HCT116 (cell line): ENCODE data around the gene SORBS1. TPM values are rescaled to one million over a fixed set of nuclear protein-coding genes. Genes with fewer than 3 reads are reported as not detected.

Experiments used
- ATAC-seq: fragments of 200-7000 bp; cut with Tn5 transposase; 2 replicates; pipeline ENCODE4 v1.9.1; 2020; ENCODE audit warnings: mild to moderate bottlenecking, moderate library complexity
- BruUV-seq: library from RNA; stranded (reverse); fragments of 400-500 nt; replicated peaks from 2 replicates; lab custom pipeline; 2021; lab: Mats Ljungman, UMichigan
- CTCF ChIA-PET: fragments of 300-600 bp; sonication (Branson Sonifier 250); formaldehyde crosslinking; loops from one replicate; lab custom pipeline; 2021; ENCODE audit warnings: antibody characterized with exemption; lab: Charles Lee
- POLR2A ChIA-PET: fragments of 300-600, 350-600 bp; sonication (Branson Sonifier 250); formaldehyde crosslinking; loops from one replicate; lab custom pipeline; 2021; ENCODE audit warnings: antibody characterized with exemption; lab: Charles Lee
- RAD21 ChIA-PET, 2 experiments: fragments of 300-600 bp; sonication (Branson Sonifier 250); formaldehyde crosslinking; loops; one replicate each; lab custom pipeline; 2023; ENCODE audit warnings: low total read pairs in 2 of 2; ENCODE audit not compliant: uncharacterized antibody in 2 of 2, unreplicated experiment in 2 of 2, low non-redundant PET in 1 of 2; lab: Charles Lee
- DNase-seq: peaks from one replicate; pipeline ENCODE4 v3.0.0-alpha.2; 2010; ENCODE audit warnings: low read depth, low spot score
- H2AFZ ChIP-seq: fragments of 200-600 bp; shearing (Covaris generic), sonication (generic); 2 replicates; pipeline ENCODE4 v1.6.1; 2017; ENCODE audit warnings: low read depth, mixed run types, mixed read lengths, antibody characterized with exemption, low read length; ENCODE audit not compliant: poor library complexity, severe bottlenecking
- H3K27ac ChIP-seq: 2 replicates; pipeline ENCODE4 v1.5.1; 2012; ENCODE audit warnings: low read depth, low read length
- H3K27me3 ChIP-seq: fragments of 200-600 bp; sonication (generic); 2 replicates; pipeline ENCODE4 v1.6.1; 2016; ENCODE audit warnings: mixed run types, low read length, mixed read lengths; ENCODE audit not compliant: insufficient read depth
- H3K36me3 ChIP-seq, 2 experiments: fragments of 200-500 bp in 1 of 2; fragments of 200-600 bp in 1 of 2; sonication (Bioruptor generic) in 1 of 2; sonication (generic) in 1 of 2; 2 replicates each; pipeline versions ENCODE4 v1.5.1 to v1.6.1; 2014 to 2016; ENCODE audit warnings: low read length in 2 of 2, inconsistent platforms in 1 of 2, mixed read lengths in 1 of 2, mixed run types in 1 of 2; ENCODE audit not compliant: insufficient read depth in 2 of 2, control insufficient read depth in 1 of 2
- H3K4me1 ChIP-seq, 2 experiments: fragments of 200-600 bp in 1 of 2; sonication (generic) in 1 of 2; 2 replicates each; pipeline versions ENCODE4 v1.5.1 to v1.6.1; 2012 to 2017; ENCODE audit warnings: low read length in 2 of 2, inconsistent platforms in 1 of 2, mild to moderate bottlenecking in 1 of 2, mixed read lengths in 1 of 2, mixed run types in 1 of 2, moderate library complexity in 1 of 2; ENCODE audit not compliant: insufficient read depth in 2 of 2, control insufficient read depth in 1 of 2
- H3K4me2 ChIP-seq: fragments of 200-600 bp; sonication (generic); 2 replicates; pipeline ENCODE4 v1.6.1; 2017; ENCODE audit warnings: mixed run types, low read length, mixed read lengths
- H3K4me3 ChIP-seq, 2 experiments: fragments of 200-600 bp in 1 of 2; sonication (generic) in 1 of 2; replicated peaks in 1 of 2; 2 replicates each; pipeline ENCODE4 v1.5.1; 2011 to 2016; ENCODE audit warnings: low read length in 2 of 2, control low read depth in 1 of 2, low read depth in 1 of 2, mild to moderate bottlenecking in 1 of 2, mixed read lengths in 1 of 2, mixed run types in 1 of 2
- H3K79me2 ChIP-seq: fragments of 200-600 bp; sonication (generic); 2 replicates; pipeline ENCODE4 v1.6.1; 2017; ENCODE audit warnings: mild to moderate bottlenecking, mixed run types, low read length, moderate library complexity, mixed read lengths; ENCODE audit not compliant: insufficient read depth
- H3K9ac ChIP-seq: fragments of 200-600 bp; sonication (generic); 2 replicates; pipeline ENCODE4 v1.6.1; 2016; ENCODE audit warnings: low read length, mixed read lengths
- H3K9me2 ChIP-seq: fragments of 200-600 bp; sonication (generic), shearing (Covaris generic); 2 replicates; pipeline ENCODE4 v1.6.1; 2017; ENCODE audit warnings: mixed run types, mild to moderate bottlenecking, moderate library complexity; ENCODE audit not compliant: insufficient read depth
- H3K9me3 ChIP-seq, 2 experiments: fragments of 200-500 bp in 1 of 2; fragments of 200-600 bp in 1 of 2; sonication (Bioruptor generic) in 1 of 2; sonication (generic) in 1 of 2; 2 replicates each; pipeline ENCODE4 v1.6.1; 2014 to 2017; ENCODE audit warnings: low read length in 2 of 2, mixed read lengths in 2 of 2, inconsistent platforms in 1 of 2, low read depth in 1 of 2, mild to moderate bottlenecking in 1 of 2, mixed run types in 1 of 2, moderate library complexity in 1 of 2; ENCODE audit not compliant: control insufficient read depth in 1 of 2, insufficient read depth in 1 of 2
- H4K20me1 ChIP-seq: fragments of 200-600 bp; sonication (generic), shearing (Covaris generic); 2 replicates; pipeline ENCODE4 v1.6.1; 2017; ENCODE audit warnings: mixed run types, mild to moderate bottlenecking, moderate library complexity; ENCODE audit not compliant: insufficient read depth
- CBX3 ChIP-seq: IDR thresholded peaks from 2 replicates; pipeline ENCODE4 v1.6.1; 2012; ENCODE audit warnings: low read depth
- CTCF ChIP-seq, 3 experiments: fragments of 200-600 bp in 1 of 3; sonication (generic) in 1 of 3; IDR thresholded peaks in 2 of 3; conservative IDR thresholded peaks in 1 of 3; 2 replicates each; pipeline ENCODE4 v1.5.1; 2012 to 2017; ENCODE audit warnings: low read depth in 2 of 3, low read length in 2 of 3, antibody characterized with exemption in 1 of 3, borderline replicate concordance in 1 of 3, control low read depth in 1 of 3, mild to moderate bottlenecking in 1 of 3, mixed read lengths in 1 of 3, mixed run types in 1 of 3, moderate library complexity in 1 of 3; ENCODE audit not compliant: insufficient read depth in 1 of 3
- EGR1 ChIP-seq: IDR thresholded peaks from 2 replicates; pipeline ENCODE4 v1.6.1; 2012; ENCODE audit warnings: low read depth
- ELF1 ChIP-seq: IDR thresholded peaks from 2 replicates; pipeline ENCODE4 v1.6.1; 2012; ENCODE audit warnings: low read depth, borderline replicate concordance
- EZH2 ChIP-seq: fragments of 200-600 bp; sonication (generic); IDR thresholded peaks from 2 replicates; pipeline ENCODE4 v1.6.1; 2017; ENCODE audit warnings: antibody characterized with exemption, mixed run types
- EZH2phosphoT487 ChIP-seq: fragments of 200-600 bp; IDR thresholded peaks from 2 replicates; pipeline ENCODE4 v1.6.1; 2018; ENCODE audit warnings: antibody characterized with exemption, borderline replicate concordance
- JUND ChIP-seq: IDR thresholded peaks from 2 replicates; pipeline ENCODE4 v1.6.1; 2012
- POLR2A ChIP-seq: IDR thresholded peaks from 2 replicates; pipeline ENCODE4 v1.7.0; 2011; ENCODE audit warnings: borderline replicate concordance; ENCODE audit not compliant: insufficient read depth, insufficient read length; ENCODE audit errors: extremely low read depth
- RAD21 ChIP-seq: IDR thresholded peaks from 2 replicates; pipeline ENCODE4 v1.6.1; 2012; ENCODE audit warnings: low read depth, mild to moderate bottlenecking
- SRF ChIP-seq: IDR thresholded peaks from 2 replicates; pipeline ENCODE4 v1.6.1; 2012; ENCODE audit warnings: low read depth
- TCF7L2 ChIP-seq: IDR thresholded peaks from 2 replicates; pipeline ENCODE4 v1.7.0; 2011; ENCODE audit warnings: borderline replicate concordance, inconsistent platforms; ENCODE audit not compliant: insufficient read depth, insufficient read length; ENCODE audit errors: extremely low read depth
- ZFX ChIP-seq: fragments of 450-650 bp; IDR thresholded peaks from 2 replicates; pipeline ENCODE4 v1.6.1; 2017
- intact Hi-C: fragments of 100-400 bp; cut with micrococcal nuclease; formaldehyde crosslinking; loops from 2 replicates; pipeline ENCODE4 v1.10.0; 2022
- total RNA-seq: library from RNA; stranded (reverse); gene quantifications from one replicate; pipeline ENCODE4 v1.2.1, GENCODE V29; 2021; ENCODE audit not compliant: unreplicated experiment

SORBS1 gene
- total RNA-seq, 1 experiment from 2014 or later = 3.4 TPM

- TF ChIP-seq EZH2phosphoT487 (no peak), CBX3 (no peak), ELF1 (no peak)
These were observed 40.0 kb upstream of the SORBS1 start (continued) for GRCh38 chr10:95601116-95601719.

DNA sequence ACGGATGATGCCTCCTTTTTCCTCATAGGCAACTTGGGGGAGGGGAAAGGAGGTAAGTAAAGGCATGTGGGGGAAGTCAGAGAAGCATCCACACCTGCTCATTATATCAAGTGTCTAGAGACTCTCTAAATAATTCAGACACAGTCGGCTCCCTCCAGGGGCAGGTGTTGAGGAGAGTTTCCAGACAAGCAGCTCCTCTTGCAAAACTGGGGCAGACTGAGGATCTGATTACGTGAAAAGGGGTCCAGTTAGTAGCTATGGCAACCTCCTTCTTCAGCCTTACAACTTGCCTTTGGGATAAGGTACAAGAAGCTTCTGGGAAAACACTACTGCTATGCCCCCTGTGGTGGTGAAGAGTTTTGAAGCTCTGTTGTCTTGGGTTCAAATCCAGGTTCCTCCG lies 39.0 kb upstream of the SORBS1 start:
- no peak for DNase-seq
- intact Hi-C loops = loop anchor here (2.0 to 5.0 kb wide), 2 partner anchors 153 to 353 kb away; no protein-coding TSS in a partner anchor
- TF ChIP-seq RAD21 = no peak
- TF ChIP-seq CTCF (IDR thresholded peaks at IDR 0.05 in 2 of 3, conservative IDR thresholded peaks at IDR 0.05 in 1 of 3; ENCODE audit: borderline replicate concordance in 1 of 3, insufficient read depth in 1 of 3, low read depth in 2 of 3, low read length in 2 of 3) = no peak; a peak in 1 of 6 replicates
- TF ChIP-seq POLR2A = no peak
- no peak for TF ChIP-seq JUND
- no peak for TF ChIP-seq TCF7L2
- no peak for TF ChIP-seq ZFX
- no peak for TF ChIP-seq EGR1
- TF ChIP-seq SRF = no peak
- no peak for TF ChIP-seq ELF1
- no peak for TF ChIP-seq CBX3
- no peak for TF ChIP-seq EZH2
- TF ChIP-seq EZH2phosphoT487 = no peak
- H4K20me1 ChIP-seq = no peaks in the 10 kb centered on the region
- H3K36me3 ChIP-seq = no peaks in the 10 kb centered on the region
- no peaks in the 10 kb centered on the region for H3K27me3 ChIP-seq
- no peaks in the 10 kb centered on the region for H3K4me1 ChIP-seq
- no peaks in the 10 kb centered on the region for H3K79me2 ChIP-seq
- no TSS peak for BruUV-seq
- ChIA-PET CTCF (interaction anchor here (1.0 to 6.2 kb wide), 8 partner anchors 93 to 399 kb away, joined by 3 to 86 read pairs (median 4); partner anchors contain the start of gene TCTN3), RAD21 (interaction anchor here in 1 of 2 experiments (0.7 to 2.2 kb wide), 3 partner anchors 154 to 435 kb away, joined by 3 to 16 read pairs (median 3); no protein-coding TSS in a partner anchor), POLR2A (no interaction called here)
- ATAC-seq = no peak
- no peak overlapping the region for H3K4me3 ChIP-seq
- H3K4me2 ChIP-seq = no peak overlapping the region
- no peaks in the 10 kb centered on the region for H3K9me2 ChIP-seq
- no peak overlapping the region for H3K27ac ChIP-seq
- no peaks in the 10 kb centered on the region for H3K9me3 ChIP-seq
- H3K9ac ChIP-seq = no peak overlapping the region
- no peak overlapping the region for H2AFZ ChIP-seq
